Tibial artery (tissue), 4 donors: ENCODE measurements around the gene SSX2IP.
A peak's percentile ranks its signal among the peaks of the same experiment; 100 is the strongest.

Experiments used
- DNase-seq, 2 donors: peaks; one replicate each; pipeline ENCODE4 v3.0.0-alpha.2; 2019
- H3K27ac ChIP-seq, 2 donors: fragments of 200-600 bp; sonication (generic) in 1 of 2; 1 replicate in 1 of 2; 2 replicates in 1 of 2; pipeline ENCODE4 v1.5.1; 2018 to 2019; ENCODE audit warnings: mild to moderate bottlenecking in 1 of 2
- H3K27me3 ChIP-seq, 2 donors: fragments of 200-600 bp; sonication (generic) in 1 of 2; one replicate each; pipeline versions ENCODE4 v1.5.1 to v1.6.0; 2016 to 2019
- H3K36me3 ChIP-seq, 3 donors: fragments of 200-600 bp; sonication (generic) in 2 of 3; one replicate each; pipeline ENCODE4 v1.5.1; 2016 to 2019; ENCODE audit warnings: mild to moderate bottlenecking in 2 of 3
- H3K4me1 ChIP-seq, 4 donors: fragments of 200-600 bp; sonication (generic) in 2 of 4; 1 replicate in 3 of 4; 2 replicates in 1 of 4; pipeline ENCODE4 v1.5.1; 2016 to 2019
- H3K4me3 ChIP-seq, 2 donors: fragments of 200-600 bp; sonication (generic) in 1 of 2; 1 replicate in 1 of 2; 2 replicates in 1 of 2; pipeline ENCODE4 v1.5.1; 2018 to 2019; ENCODE audit warnings: mild to moderate bottlenecking in 2 of 2
- H3K9me3 ChIP-seq, 3 donors: fragments of 200-600 bp; sonication (generic) in 1 of 3; one replicate each; pipeline ENCODE4 v1.5.1; 2016 to 2019
- CTCF ChIP-seq, 2 experiments: fragments of 200-600 bp in 1 of 2; fragments of 450-650 bp in 1 of 2; IDR thresholded peaks; one replicate each; pipeline ENCODE4 v1.5.1; 2017 to 2019; ENCODE audit warnings: antibody characterized with exemption in 2 of 2, mild to moderate bottlenecking in 1 of 2, moderate library complexity in 1 of 2
- intact Hi-C: fragments of 100-400 bp; cut with DNase I; formaldehyde crosslinking; loops from one replicate; pipeline ENCODE4 v1.15.0; 2023; ENCODE audit warnings: low total_unique reads

The SSX2IP gene

DNA sequence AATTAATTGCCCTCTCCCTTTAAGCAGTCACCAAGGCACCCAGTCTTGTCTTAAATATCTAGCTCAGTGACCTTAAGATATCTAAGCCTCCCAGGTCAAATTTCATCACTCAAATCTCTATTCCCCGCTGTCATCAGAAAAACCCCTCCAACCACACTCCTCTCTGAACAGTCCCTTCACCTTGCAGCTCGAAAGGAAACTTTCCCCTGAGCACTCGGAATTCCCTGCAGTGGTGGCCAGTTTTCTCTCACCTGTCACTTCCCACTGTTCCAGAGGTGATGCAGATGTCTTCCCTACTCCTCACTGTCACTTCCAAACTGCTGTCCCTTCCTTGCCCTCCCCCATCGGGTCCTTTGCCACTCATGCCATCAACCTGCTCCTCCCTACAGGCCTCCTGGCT is 15.3 kb upstream of the SSX2IP start:
- TF ChIP-seq CTCF (IDR thresholded peaks at IDR 0.05): no peak
- H3K9me3 ChIP-seq: no peaks in the 10 kb centered on the region
- intact Hi-C loops: no loop called here
- H3K27me3 ChIP-seq: peaks cover 0 to 3% of the 10 kb centered on the region in 2 donors
- DNase-seq: no peak
- H3K4me3 ChIP-seq: no peak overlapping the region
- H3K27ac ChIP-seq: no peak overlapping the region
- peaks cover 0 to 9% (median 3%) of the 10 kb centered on the region in 4 donors for H3K4me1 ChIP-seq
- H3K36me3 ChIP-seq: no peaks in the 10 kb centered on the region

DNA sequence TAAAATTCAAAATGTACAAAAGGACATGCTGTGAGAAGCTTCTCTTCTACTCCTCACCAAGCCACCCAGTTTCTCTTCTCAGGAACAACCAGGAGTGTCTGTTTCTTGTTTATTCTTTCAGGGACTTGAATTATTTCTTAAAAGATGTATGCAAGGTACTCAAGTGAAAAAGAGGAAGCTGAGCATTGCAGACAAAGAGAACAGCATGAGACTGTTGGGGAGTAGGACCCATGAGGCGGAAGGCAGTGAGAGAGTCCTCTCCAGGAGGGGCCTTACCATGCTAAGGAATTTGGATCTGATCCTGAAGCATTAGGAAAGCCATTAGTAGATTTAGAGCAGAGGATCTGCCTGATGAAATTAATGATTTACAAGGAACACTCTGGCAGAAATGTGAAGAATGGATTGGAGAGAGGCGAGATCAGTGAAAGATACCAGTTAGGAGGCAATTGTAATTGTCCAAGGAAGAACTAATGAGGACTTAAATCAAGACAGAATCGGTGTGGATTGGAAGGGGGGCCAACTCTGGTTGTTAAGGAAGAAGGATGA is 14.7 kb upstream of the SSX2IP start:
- peaks cover 0 to 9% (median 3%) of the 10 kb centered on the region in 4 donors for H3K4me1 ChIP-seq
- intact Hi-C loops: no loop called here
- H3K4me3 ChIP-seq: no peak overlapping the region
- peaks cover 0 to 3% of the 10 kb centered on the region in 2 donors for H3K27me3 ChIP-seq
- no peak for TF ChIP-seq CTCF (IDR thresholded peaks at IDR 0.05)
- H3K27ac ChIP-seq: no peak overlapping the region
- H3K36me3 ChIP-seq: no peaks in the 10 kb centered on the region
- no peak for DNase-seq
- H3K9me3 ChIP-seq: no peaks in the 10 kb centered on the region

DNA sequence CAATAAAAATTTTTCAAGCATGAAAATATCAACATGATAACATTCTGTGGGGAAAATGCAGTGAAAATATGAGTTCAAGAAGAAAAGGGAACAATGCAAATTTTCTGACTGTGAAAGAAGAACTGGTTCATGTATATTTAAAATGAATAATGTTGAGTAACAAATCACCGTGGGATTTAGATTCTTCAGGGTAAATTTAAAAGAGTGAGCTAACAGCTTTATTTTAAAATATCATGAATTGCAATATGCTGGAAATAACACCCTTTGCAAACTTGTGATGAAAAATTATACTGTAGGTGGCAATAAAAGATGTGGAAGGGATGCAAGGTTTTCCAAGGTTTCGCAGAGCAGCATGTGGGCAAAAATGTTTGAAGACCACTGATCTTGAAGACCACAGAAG is 13.2 kb upstream of the SSX2IP start:
- intact Hi-C loops: no loop called here
- H3K36me3 ChIP-seq: no peaks in the 10 kb centered on the region
- no peak for DNase-seq
- peaks cover 0 to 3% of the 10 kb centered on the region in 2 donors for H3K27me3 ChIP-seq
- H3K4me1 ChIP-seq: peaks cover 0 to 23% (median 12%) of the 10 kb centered on the region in 4 donors
- no peak overlapping the region for H3K4me3 ChIP-seq
- no peaks in the 10 kb centered on the region for H3K9me3 ChIP-seq
- no peak overlapping the region for H3K27ac ChIP-seq
- TF ChIP-seq CTCF (IDR thresholded peaks at IDR 0.05): no peak

DNA sequence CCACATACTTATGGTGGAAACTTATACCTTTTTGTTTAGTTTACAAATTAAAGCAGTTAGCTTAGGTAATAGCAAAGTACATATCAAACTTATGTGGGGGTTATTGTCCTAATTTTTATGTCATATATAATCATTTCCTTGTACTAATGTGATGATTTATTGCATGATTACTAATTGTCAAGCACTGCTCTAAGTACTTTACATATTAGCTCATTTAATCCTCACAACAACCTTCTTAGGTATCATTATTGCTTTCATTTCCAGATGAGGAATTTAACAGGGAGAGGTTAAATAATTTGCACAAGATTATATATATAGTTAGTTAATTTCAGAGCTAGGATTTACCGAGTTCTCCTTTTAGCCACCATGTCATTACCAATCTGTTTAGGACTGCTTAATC is 11.9 kb upstream of the SSX2IP start:
- Histone ChIP-seq H3K4me1 (peaks cover 0 to 36% (median 21%) of the 10 kb centered on the region in 4 donors), H3K36me3 (no peaks in the 10 kb centered on the region), H3K4me3 (no peak overlapping the region), H3K27ac (no peak overlapping the region), H3K27me3 (no peaks in the 10 kb centered on the region), H3K9me3 (no peaks in the 10 kb centered on the region)
- DNase-seq: no peak
- no peak for TF ChIP-seq CTCF (IDR thresholded peaks at IDR 0.05)
- intact Hi-C loops: no loop called here

DNA sequence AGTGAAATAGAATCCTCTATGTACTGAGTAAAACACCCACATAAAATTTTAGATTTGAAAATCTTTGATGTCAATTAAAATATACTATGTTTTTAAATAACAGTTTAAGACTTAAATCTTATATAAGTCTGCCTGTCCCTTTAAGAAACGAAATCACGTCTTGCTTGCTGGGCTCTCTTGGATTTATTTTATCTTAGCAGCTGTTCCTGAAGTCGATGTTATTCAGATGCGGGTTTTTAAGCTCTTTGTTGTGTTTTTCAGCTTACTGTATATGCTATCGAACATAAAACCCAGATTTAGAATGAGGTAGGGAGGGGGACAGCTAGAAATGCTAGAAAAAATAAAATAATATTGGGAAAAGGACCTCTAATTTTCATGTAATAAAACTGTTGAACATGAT is 11.1 kb upstream of the SSX2IP start:
- TF ChIP-seq CTCF (IDR thresholded peaks at IDR 0.05): no peak
- H3K27ac ChIP-seq: peak overlapping the region; percentile 20 to 49
- intact Hi-C loops: no loop called here
- no peak for DNase-seq
- no peaks in the 10 kb centered on the region for H3K27me3 ChIP-seq
- no peaks in the 10 kb centered on the region for H3K9me3 ChIP-seq
- peaks cover 0 to 39% (median 22%) of the 10 kb centered on the region in 4 donors for H3K4me1 ChIP-seq
- H3K4me3 ChIP-seq: no peak overlapping the region
- H3K36me3 ChIP-seq: no peaks in the 10 kb centered on the region

DNA sequence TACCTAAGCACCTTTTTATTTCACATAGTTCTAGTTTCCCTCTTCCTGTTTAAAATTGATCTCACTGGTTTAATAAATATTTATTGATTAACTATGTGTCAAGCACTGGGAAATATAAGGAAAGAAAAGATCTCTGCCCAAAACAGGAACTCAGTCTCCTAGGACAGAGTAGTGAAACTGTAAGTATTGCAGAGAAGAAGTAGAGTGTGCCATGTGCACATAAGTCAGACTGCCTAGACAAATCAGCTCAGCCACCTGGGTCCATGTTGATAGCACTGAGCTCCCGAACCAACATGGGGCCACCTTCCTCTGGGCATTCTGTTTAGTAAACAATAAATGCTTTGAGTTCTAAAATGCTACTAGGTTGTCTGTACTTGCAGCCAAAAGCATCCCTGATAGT is 9.8 kb upstream of the SSX2IP start:
- intact Hi-C loops: no loop called here
- no peaks in the 10 kb centered on the region for H3K27me3 ChIP-seq
- H3K27ac ChIP-seq: peak overlapping the region in 1 of 2 donors; percentile 71
- H3K4me3 ChIP-seq: no peak overlapping the region
- no peaks in the 10 kb centered on the region for H3K36me3 ChIP-seq
- DNase-seq: no peak
- no peak for TF ChIP-seq CTCF (IDR thresholded peaks at IDR 0.05)
- peaks cover 0 to 39% (median 22%) of the 10 kb centered on the region in 4 donors for H3K4me1 ChIP-seq
- H3K9me3 ChIP-seq: no peaks in the 10 kb centered on the region
